Activated gamma-delta T cell treated with Interleukin-2 at 50 U/mL for 16 hours (primary cell): ENCODE measurements around the gene RPS4Y1.

Source experiments
- DNase-seq: peaks from one replicate; pipeline ENCODE4 v3.0.0-alpha.2; 2020

The RPS4Y1 gene

GRCh38 chrY:2885880-2886279, 44.5 kb downstream of the RPS4Y1 start:
- DNase-seq: no peak

- DNase-seq: no peak
These were observed 46.0 kb downstream of the RPS4Y1 start for GRCh38 chrY:2887386-2887785.

GRCh38 chrY:2887955-2888354, 46.6 kb downstream of the RPS4Y1 start:
- no peak for DNase-seq

- DNase-seq: no peak
These were observed 52.1 kb downstream of the RPS4Y1 start for GRCh38 chrY:2893471-2893870.

GRCh38 chrY:2896050-2896449, 54.6 kb downstream of the RPS4Y1 start:
- DNase-seq: no peak

GRCh38 chrY:2907356-2907755, 66.0 kb downstream of the RPS4Y1 start:
- no peak for DNase-seq

GRCh38 chrY:2913066-2913815, 71.8 kb downstream of the RPS4Y1 start:
- DNase-seq: no peak
